Measurements from ENCODE around the gene RPA3. TPM values are rescaled to one million over a fixed set of nuclear protein-coding genes. Genes with fewer than 3 reads are reported as not detected.

RPA3 gene
- total and polyA plus RNA-seq, 7 donors: 10.8 to 24.8 (median 13.8) TPM

- DNase-seq (no peak), ATAC-seq (no peak)
- Histone ChIP-seq H3K4me3 (no peak overlapping the region), H3K27ac (no peak overlapping the region), H3K36me3 (ENCODE audit: insufficient read depth in 1 of 2, low read depth in 1 of 2) (no peaks in the 10 kb centered on the region), H3K9me3 (no peaks in the 10 kb centered on the region), H3K4me1 (peaks cover 12% of the 10 kb centered on the region), H3K27me3 (ENCODE audit: insufficient read depth in 3 of 3, low read length in 2 of 3) (no peaks in the 10 kb centered on the region)
- WGBS, 3 donors: 90 to 94% (median 90%) methylated on average over 5 of the region's 5 CpGs
- intact Hi-C loops (cut with DNase I): no loop called here
- no peak for TF ChIP-seq CTCF (IDR thresholded peaks at IDR 0.05)
Measured at GRCh38 chr7:7720750-7721621, 2.6 kb upstream of the RPA3 start.

- Histone ChIP-seq H3K4me1 (peaks cover 12% of the 10 kb centered on the region), H3K27me3 (ENCODE audit: insufficient read depth in 3 of 3, low read length in 2 of 3) (no peaks in the 10 kb centered on the region), H3K9me3 (no peaks in the 10 kb centered on the region), H3K27ac (no peak overlapping the region), H3K36me3 (ENCODE audit: insufficient read depth in 1 of 2, low read depth in 1 of 2) (no peaks in the 10 kb centered on the region), H3K4me3 (no peak overlapping the region)
- WGBS, 3 donors: 70 to 83% (median 70%) methylated on average over 1 of the region's 1 CpG
- no peak for TF ChIP-seq CTCF (IDR thresholded peaks at IDR 0.05)
- no peak for DNase-seq
- peak in 1 of 4 donors; percentile 16 for ATAC-seq
- intact Hi-C loops (cut with DNase I): no loop called here
Measured at GRCh38 chr7:7720193-7720592, 1.8 kb upstream of the RPA3 start.

GRCh38 chr7:7719236-7719635 lies 829 bp upstream of the RPA3 start:
- ATAC-seq: peak; percentile 97 to 99 (median 99)
- H3K9me3 ChIP-seq: no peaks in the 10 kb centered on the region
- H3K27me3 ChIP-seq (ENCODE audit: insufficient read depth in 3 of 3, low read length in 2 of 3): no peaks in the 10 kb centered on the region
- H3K4me1 ChIP-seq: peaks cover 12% of the 10 kb centered on the region
- H3K36me3 ChIP-seq (ENCODE audit: insufficient read depth in 1 of 2, low read depth in 1 of 2): no peaks in the 10 kb centered on the region
- WGBS, 3 donors: 9 to 14% (median 12%) methylated on average over 2 of the region's 2 CpGs
- no peak for TF ChIP-seq CTCF (IDR thresholded peaks at IDR 0.05)
- no peak for DNase-seq
- H3K27ac ChIP-seq: peak overlapping the region; percentile 71
- H3K4me3 ChIP-seq: no peak overlapping the region
- intact Hi-C loops (cut with DNase I): loop anchor here in 1 of 2 donors (5.0 kb wide), 1 partner anchor 37 kb away; no protein-coding TSS in a partner anchor

- Histone ChIP-seq H3K27me3 (ENCODE audit: insufficient read depth in 3 of 3, low read length in 2 of 3) (no peaks in the 10 kb centered on the region), H3K36me3 (ENCODE audit: insufficient read depth in 1 of 2, low read depth in 1 of 2) (no peaks in the 10 kb centered on the region), H3K4me1 (no peaks in the 10 kb centered on the region), H3K4me3 (no peak overlapping the region), H3K9me3 (no peaks in the 10 kb centered on the region), H3K27ac (no peak overlapping the region)
- WGBS, 3 donors: 78 to 83% (median 82%) methylated on average over 4 of the region's 4 CpGs
- DNase-seq (no peak), ATAC-seq (no peak)
- intact Hi-C loops (cut with DNase I): no loop called here
- TF ChIP-seq CTCF (IDR thresholded peaks at IDR 0.05): no peak
Measured at GRCh38 chr7:7713730-7714129, 4.7 kb downstream of the RPA3 start.
